ENCODE results near the gene MAP2K5.
A peak's percentile ranks its signal among the peaks of the same experiment; 100 is the strongest.
"Not testable (repeated sequence)": the region's sequence is repeated elsewhere in the genome, so short reads cannot be mapped to it uniquely, and the experiment has no call there.

The MAP2K5 gene

GRCh38 chr15:67613708-67614107, 71.2 kb downstream of the MAP2K5 start:
- Histone ChIP-seq H4K5ac (ENCODE audit: low read length) (no peak overlapping the region), H3K56ac (ENCODE audit: low read length) (no peak overlapping the region), H3K4me1 (ENCODE audit: control insufficient read depth, low read depth, low read length) (no peaks in the 10 kb centered on the region), H3K36me3 (ENCODE audit: control insufficient read depth, insufficient read depth, low read length) (no peaks in the 10 kb centered on the region), H4K8ac (ENCODE audit: low read depth, low read length) (no peak overlapping the region), H3K23ac (ENCODE audit: low read length) (no peak overlapping the region), H3K79me2 (ENCODE audit: control insufficient read depth, insufficient read depth, low read length) (no peaks in the 10 kb centered on the region), H3K4ac (ENCODE audit: low read depth, low read length) (no peak overlapping the region), H3K4me3 (ENCODE audit: low read length) (no peak overlapping the region), H2BK5ac (ENCODE audit: low read length) (no peak overlapping the region), H3K9ac (ENCODE audit: low read length) (no peak overlapping the region), H3K18ac (ENCODE audit: low read length) (no peak overlapping the region), H3K27ac (ENCODE audit: low read depth, low read length) (no peak overlapping the region), H3K4me2 (ENCODE audit: low read length) (no peak overlapping the region), H2BK120ac (ENCODE audit: low read depth, low read length) (no peak overlapping the region), H3K27me3 (ENCODE audit: insufficient read depth, low read length, poor library complexity) (no peaks in the 10 kb centered on the region), H2AK5ac (ENCODE audit: low read length) (no peak overlapping the region), H2BK15ac (replicated peaks; ENCODE audit: low read depth) (no peak overlapping the region), H3K79me1 (ENCODE audit: low read length) (no peaks in the 10 kb centered on the region)
- no CpG with 5 or more reads among the region's 3 CpGs for WGBS (ENCODE audit: extremely low coverage, insufficient coverage, low lambda C conversion rate)
- DNase-seq, result peak; percentile 21

GRCh38 chr15:67615131-67615534, 72.6 kb downstream of the MAP2K5 start:
- not testable (repeated sequence) for H3K27ac ChIP-seq (ENCODE audit: low read depth, low read length)

GRCh38 chr15:67618297-67618696, 75.8 kb downstream of the MAP2K5 start:
- no peak overlapping the region for H3K9ac ChIP-seq (ENCODE audit: low read length)
- no peak overlapping the region for H4K5ac ChIP-seq (ENCODE audit: low read length)
- no peak overlapping the region for H3K4me3 ChIP-seq (ENCODE audit: low read length)
- H3K79me2 ChIP-seq (ENCODE audit: control insufficient read depth, insufficient read depth, low read length), result no peaks in the 10 kb centered on the region
- no CpG with 5 or more reads among the region's 4 CpGs for WGBS (ENCODE audit: extremely low coverage, insufficient coverage, low lambda C conversion rate)
- no peaks in the 10 kb centered on the region for H3K79me1 ChIP-seq (ENCODE audit: low read length)
- no peak overlapping the region for H2BK15ac ChIP-seq (replicated peaks; ENCODE audit: low read depth)
- H3K27me3 ChIP-seq (ENCODE audit: insufficient read depth, low read length, poor library complexity), result no peaks in the 10 kb centered on the region
- DNase-seq, result no peak
- H3K4me1 ChIP-seq (ENCODE audit: control insufficient read depth, low read depth, low read length), result no peaks in the 10 kb centered on the region
- no peak overlapping the region for H4K8ac ChIP-seq (ENCODE audit: low read depth, low read length)
- no peak overlapping the region for H2AK5ac ChIP-seq (ENCODE audit: low read length)
- H3K23ac ChIP-seq (ENCODE audit: low read length), result no peak overlapping the region
- no peak overlapping the region for H3K56ac ChIP-seq (ENCODE audit: low read length)
- H3K4ac ChIP-seq (ENCODE audit: low read depth, low read length), result no peak overlapping the region
- no peak overlapping the region for H3K27ac ChIP-seq (ENCODE audit: low read depth, low read length)
- H3K4me2 ChIP-seq (ENCODE audit: low read length), result no peak overlapping the region
- H3K18ac ChIP-seq (ENCODE audit: low read length), result no peak overlapping the region
- no peak overlapping the region for H2BK120ac ChIP-seq (ENCODE audit: low read depth, low read length)
- no peaks in the 10 kb centered on the region for H3K36me3 ChIP-seq (ENCODE audit: control insufficient read depth, insufficient read depth, low read length)
- no peak overlapping the region for H2BK5ac ChIP-seq (ENCODE audit: low read length)

More at GRCh38 chr15:67615131-67615534, 72.6 kb downstream of the MAP2K5 start:
- not testable (repeated sequence) for H3K79me1 ChIP-seq (ENCODE audit: low read length); H3K4ac ChIP-seq (ENCODE audit: low read depth, low read length); H4K8ac ChIP-seq (ENCODE audit: low read depth, low read length); H2BK15ac ChIP-seq (replicated peaks; ENCODE audit: low read depth); H3K9ac ChIP-seq (ENCODE audit: low read length); H3K4me3 ChIP-seq (ENCODE audit: low read length); H3K4me2 ChIP-seq (ENCODE audit: low read length); H3K36me3 ChIP-seq (ENCODE audit: control insufficient read depth, insufficient read depth, low read length); H2BK5ac ChIP-seq (ENCODE audit: low read length); H2BK120ac ChIP-seq (ENCODE audit: low read depth, low read length); H3K56ac ChIP-seq (ENCODE audit: low read length); H3K23ac ChIP-seq (ENCODE audit: low read length); H3K79me2 ChIP-seq (ENCODE audit: control insufficient read depth, insufficient read depth, low read length); H2AK5ac ChIP-seq (ENCODE audit: low read length); H3K18ac ChIP-seq (ENCODE audit: low read length); H3K27me3 ChIP-seq (ENCODE audit: insufficient read depth, low read length, poor library complexity); H3K4me1 ChIP-seq (ENCODE audit: control insufficient read depth, low read depth, low read length); H4K5ac ChIP-seq (ENCODE audit: low read length)
- no CpG with 5 or more reads among the region's 6 CpGs for WGBS (ENCODE audit: extremely low coverage, insufficient coverage, low lambda C conversion rate)
- peak; percentile 22 for DNase-seq

- no peak overlapping the region for H2BK5ac ChIP-seq (ENCODE audit: low read length)
- H3K4me2 ChIP-seq (ENCODE audit: low read length), result no peak overlapping the region
- no peak overlapping the region for H2BK15ac ChIP-seq (replicated peaks; ENCODE audit: low read depth)
- H4K5ac ChIP-seq (ENCODE audit: low read length), result no peak overlapping the region
- H3K79me2 ChIP-seq (ENCODE audit: control insufficient read depth, insufficient read depth, low read length), result no peaks in the 10 kb centered on the region
- H2BK120ac ChIP-seq (ENCODE audit: low read depth, low read length), result no peak overlapping the region
- H3K79me1 ChIP-seq (ENCODE audit: low read length), result no peaks in the 10 kb centered on the region
- H3K27ac ChIP-seq (ENCODE audit: low read depth, low read length), result no peak overlapping the region
- no peak overlapping the region for H2AK5ac ChIP-seq (ENCODE audit: low read length)
- H3K4me3 ChIP-seq (ENCODE audit: low read length), result no peak overlapping the region
- no peaks in the 10 kb centered on the region for H3K36me3 ChIP-seq (ENCODE audit: control insufficient read depth, insufficient read depth, low read length)
- no peak for DNase-seq
- H3K4ac ChIP-seq (ENCODE audit: low read depth, low read length), result no peak overlapping the region
- no peak overlapping the region for H3K18ac ChIP-seq (ENCODE audit: low read length)
- H3K23ac ChIP-seq (ENCODE audit: low read length), result no peak overlapping the region
- H3K4me1 ChIP-seq (ENCODE audit: control insufficient read depth, low read depth, low read length), result no peaks in the 10 kb centered on the region
- H3K27me3 ChIP-seq (ENCODE audit: insufficient read depth, low read length, poor library complexity), result no peaks in the 10 kb centered on the region
- no peak overlapping the region for H4K8ac ChIP-seq (ENCODE audit: low read depth, low read length)
- H3K56ac ChIP-seq (ENCODE audit: low read length), result no peak overlapping the region
- no peak overlapping the region for H3K9ac ChIP-seq (ENCODE audit: low read length)
- no CpG with 5 or more reads among the region's 2 CpGs for WGBS (ENCODE audit: extremely low coverage, insufficient coverage, low lambda C conversion rate)
Observed at GRCh38 chr15:67622110-67622509, 79.6 kb downstream of the MAP2K5 start.

GRCh38 chr15:67632261-67632660, 89.8 kb downstream of the MAP2K5 start:
- Histone ChIP-seq H3K27me3 (ENCODE audit: insufficient read depth, low read length, poor library complexity) (no peaks in the 10 kb centered on the region), H2BK120ac (ENCODE audit: low read depth, low read length) (no peak overlapping the region), H3K56ac (ENCODE audit: low read length) (no peak overlapping the region), H2BK5ac (ENCODE audit: low read length) (no peak overlapping the region), H3K18ac (ENCODE audit: low read length) (no peak overlapping the region), H3K4ac (ENCODE audit: low read depth, low read length) (no peak overlapping the region), H3K36me3 (ENCODE audit: control insufficient read depth, insufficient read depth, low read length) (no peaks in the 10 kb centered on the region), H3K79me1 (ENCODE audit: low read length) (no peaks in the 10 kb centered on the region), H3K23ac (ENCODE audit: low read length) (no peak overlapping the region), H4K5ac (ENCODE audit: low read length) (no peak overlapping the region), H3K79me2 (ENCODE audit: control insufficient read depth, insufficient read depth, low read length) (no peaks in the 10 kb centered on the region), H3K4me2 (ENCODE audit: low read length) (no peak overlapping the region), H3K4me3 (ENCODE audit: low read length) (no peak overlapping the region), H4K8ac (ENCODE audit: low read depth, low read length) (no peak overlapping the region), H3K9ac (ENCODE audit: low read length) (no peak overlapping the region), H2AK5ac (ENCODE audit: low read length) (no peak overlapping the region), H2BK15ac (replicated peaks; ENCODE audit: low read depth) (no peak overlapping the region), H3K4me1 (ENCODE audit: control insufficient read depth, low read depth, low read length) (no peaks in the 10 kb centered on the region), H3K27ac (ENCODE audit: low read depth, low read length) (no peak overlapping the region)
- DNase-seq, result no peak
- no CpG with 5 or more reads among the region's 3 CpGs for WGBS (ENCODE audit: extremely low coverage, insufficient coverage, low lambda C conversion rate)

GRCh38 chr15:67635950-67636349, 93.4 kb downstream of the MAP2K5 start:
- H3K56ac ChIP-seq (ENCODE audit: low read length); H4K8ac ChIP-seq (ENCODE audit: low read depth, low read length); H3K9ac ChIP-seq (ENCODE audit: low read length); H3K4me1 ChIP-seq (ENCODE audit: control insufficient read depth, low read depth, low read length); H3K79me2 ChIP-seq (ENCODE audit: control insufficient read depth, insufficient read depth, low read length); H3K4me2 ChIP-seq (ENCODE audit: low read length); DNase-seq; H3K36me3 ChIP-seq (ENCODE audit: control insufficient read depth, insufficient read depth, low read length); H3K18ac ChIP-seq (ENCODE audit: low read length); H2BK120ac ChIP-seq (ENCODE audit: low read depth, low read length); H3K27me3 ChIP-seq (ENCODE audit: insufficient read depth, low read length, poor library complexity); H2BK5ac ChIP-seq (ENCODE audit: low read length); H3K4me3 ChIP-seq (ENCODE audit: low read length); H3K79me1 ChIP-seq (ENCODE audit: low read length); H2BK15ac ChIP-seq (replicated peaks; ENCODE audit: low read depth); H2AK5ac ChIP-seq (ENCODE audit: low read length); H3K23ac ChIP-seq (ENCODE audit: low read length); H3K4ac ChIP-seq (ENCODE audit: low read depth, low read length); H4K5ac ChIP-seq (ENCODE audit: low read length); H3K27ac ChIP-seq (ENCODE audit: low read depth, low read length): not testable (repeated sequence)
- no CpG with 5 or more reads among the region's 11 CpGs for WGBS (ENCODE audit: extremely low coverage, insufficient coverage, low lambda C conversion rate)
